Keratinocyte (primary cell): ENCODE results near the gene G2E3. TPM values are rescaled to one million over a fixed set of nuclear protein-coding genes. Genes with fewer than 3 reads are reported as not detected.

Experiments
- DNase-seq: peaks from one replicate; pipeline ENCODE4 v3.0.0-alpha.2; 2011; ENCODE audit warnings: low read depth, missing footprints, low spot score
- FAIRE-seq: peaks from 2 replicates; lab custom pipeline; 2011; peaks lifted over from hg19 to GRCh38; lab: Jason Lieb, UNC
- H2AFZ ChIP-seq: 2 replicates; pipeline ENCODE4 v1.6.0; 2012; ENCODE audit warnings: low read length, control low read depth, inconsistent platforms; ENCODE audit not compliant: control insufficient read depth
- H3K27ac ChIP-seq: 2 replicates; pipeline ENCODE4 v1.5.1; 2011; ENCODE audit warnings: low read length; ENCODE audit not compliant: control insufficient read depth, insufficient read depth
- H3K27me3 ChIP-seq: 3 replicates; pipeline ENCODE4 v1.6.0; 2011; ENCODE audit warnings: low read length; ENCODE audit not compliant: control insufficient read depth, insufficient read depth; ENCODE audit errors: extremely low read depth
- H3K36me3 ChIP-seq, 2 experiments: 2 replicates in 1 of 2; 3 replicates in 1 of 2; pipeline ENCODE4 v1.5.1; 2011; ENCODE audit warnings: low read length in 2 of 2, mild to moderate bottlenecking in 1 of 2; ENCODE audit not compliant: control insufficient read depth in 2 of 2, insufficient read depth in 2 of 2; ENCODE audit errors: extremely low read depth in 1 of 2
- H3K4me1 ChIP-seq: 3 replicates; pipeline ENCODE4 v1.5.1; 2011; ENCODE audit warnings: low read length; ENCODE audit not compliant: control insufficient read depth, insufficient read depth; ENCODE audit errors: extremely low read depth
- H3K4me2 ChIP-seq: 3 replicates; pipeline ENCODE4 v1.6.0; 2011; ENCODE audit warnings: low read depth, low read length; ENCODE audit not compliant: control insufficient read depth, insufficient read depth; ENCODE audit errors: extremely low read depth
- H3K4me3 ChIP-seq, 3 experiments: fragments of 200-600 bp in 1 of 3; sonication (generic) in 1 of 3; 2 replicates in 2 of 3; 3 replicates in 1 of 3; pipeline ENCODE4 v1.5.1; 2011 to 2016; ENCODE audit warnings: low read length in 3 of 3, mild to moderate bottlenecking in 3 of 3, control low read depth in 2 of 3, inconsistent platforms in 1 of 3, low read depth in 1 of 3, mixed read lengths in 1 of 3, mixed run types in 1 of 3, moderate library complexity in 1 of 3; ENCODE audit not compliant: control insufficient read depth in 2 of 3, insufficient read depth in 2 of 3; ENCODE audit errors: extremely low read depth in 1 of 3
- H3K79me2 ChIP-seq: 2 replicates; pipeline ENCODE4 v1.6.0; 2012; ENCODE audit warnings: low read length; ENCODE audit not compliant: control insufficient read depth, insufficient read depth
- H3K9ac ChIP-seq: 3 replicates; pipeline ENCODE4 v1.6.0; 2011; ENCODE audit warnings: low read length; ENCODE audit not compliant: control insufficient read depth, insufficient read depth; ENCODE audit errors: extremely low read depth
- H3K9me1 ChIP-seq: 3 replicates; pipeline ENCODE4 v1.6.0; 2011; ENCODE audit warnings: low read length; ENCODE audit not compliant: control insufficient read depth, insufficient read depth; ENCODE audit errors: extremely low read depth
- H3K9me3 ChIP-seq: 2 replicates; pipeline ENCODE4 v1.5.1; 2012; ENCODE audit warnings: low read depth, low read length; ENCODE audit not compliant: control insufficient read depth
- H4K20me1 ChIP-seq: 3 replicates; pipeline ENCODE4 v1.6.0; 2011; ENCODE audit warnings: low read length; ENCODE audit not compliant: control insufficient read depth, insufficient read depth; ENCODE audit errors: extremely low read depth
- CTCF ChIP-seq, 3 experiments: IDR thresholded peaks in 1 of 3; conservative IDR thresholded peaks in 1 of 3; optimal IDR thresholded peaks in 1 of 3; 2 replicates in 2 of 3; 3 replicates in 1 of 3; pipeline versions ENCODE3 to v1.5.1; 2011; ENCODE audit warnings: low read length in 3 of 3, mild to moderate bottlenecking in 3 of 3, moderate library complexity in 2 of 3, control low read depth in 1 of 3, inconsistent platforms in 1 of 3; ENCODE audit not compliant: insufficient read depth in 2 of 3; ENCODE audit errors: extremely low read depth in 1 of 3
- EZH2 ChIP-seq: IDR thresholded peaks from one replicate; pipeline ENCODE4 v1.6.1; 2012; ENCODE audit warnings: inconsistent platforms, mild to moderate bottlenecking, low read length, moderate library complexity
- dilution Hi-C: fragments of 300-500 bp; cut with MboI; formaldehyde crosslinking; loops from one replicate; pipeline ENCODE4 v1.7.0; 2020; ENCODE audit warnings: low sequenced_read_pairs; ENCODE audit not compliant: extremely low pct_ligation_motif_present
- polyA plus RNA-seq, 5 experiments: library from polyadenylated mRNA; depleted of rRNA in 3 of 5; stranded (reverse) in 3 of 5; stranded (forward) in 1 of 5; unstranded in 1 of 5; fragments of >200 nt; gene quantifications; 1 replicate in 1 of 5; 2 replicates in 3 of 5; 3 replicates in 1 of 5; pipeline versions ENCODE4 v1.2.1 to v1.2.3, GENCODE V29; 2011 to 2012; ENCODE audit warnings: missing spikeins in 2 of 5, low read depth in 1 of 5, low replicate concordance in 1 of 5

Gene G2E3
- polyA plus RNA-seq, 1 donor (not counting 4 experiments of a cell fraction or from before 2014, with no cell fraction given) = 24.3 TPM

GRCh38 chr14:30585204-30585603, 26.2 kb downstream of the G2E3 start:
- Histone ChIP-seq H3K4me1 (no peaks in the 10 kb centered on the region), H4K20me1 (no peaks in the 10 kb centered on the region), H3K9me3 (no peaks in the 10 kb centered on the region), H3K79me2 (peaks cover 55% of the 10 kb centered on the region), H3K36me3 (peaks cover 0 to 3% of the 10 kb centered on the region in 2 experiments), H3K9ac (no peak overlapping the region), H2AFZ (no peak overlapping the region), H3K9me1 (no peaks in the 10 kb centered on the region), H3K27me3 (no peaks in the 10 kb centered on the region), H3K4me3 (no peak overlapping the region), H3K4me2 (no peak overlapping the region), H3K27ac (no peak overlapping the region)
- FAIRE-seq = no peak
- DNase-seq = no peak
- TF ChIP-seq CTCF (optimal IDR thresholded peaks at IDR 0.05 in 1 of 3, IDR thresholded peaks at IDR 0.05 in 1 of 3, conservative IDR thresholded peaks at IDR 0.05 in 1 of 3; ENCODE audit: extremely low read depth in 1 of 3, insufficient read depth in 2 of 3, low read length in 3 of 3) (no peak), EZH2 (no peak)
- dilution Hi-C loops = no loop called here

- no peak overlapping the region for H2AFZ ChIP-seq
- DNase-seq (no peak), FAIRE-seq (no peak)
- dilution Hi-C loops = no loop called here
- TF ChIP-seq EZH2 (no peak), CTCF (optimal IDR thresholded peaks at IDR 0.05 in 1 of 3, IDR thresholded peaks at IDR 0.05 in 1 of 3, conservative IDR thresholded peaks at IDR 0.05 in 1 of 3; ENCODE audit: extremely low read depth in 1 of 3, insufficient read depth in 2 of 3, low read length in 3 of 3) (no peak)
- no peaks in the 10 kb centered on the region for H3K27me3 ChIP-seq
- H3K9me1 ChIP-seq = no peaks in the 10 kb centered on the region
- no peak overlapping the region for H3K4me3 ChIP-seq
- no peak overlapping the region for H3K4me2 ChIP-seq
- H3K36me3 ChIP-seq = peaks cover 2 to 3% of the 10 kb centered on the region in 2 experiments
- H3K79me2 ChIP-seq = peaks cover 41% of the 10 kb centered on the region
- H3K27ac ChIP-seq = no peak overlapping the region
- H3K4me1 ChIP-seq = no peaks in the 10 kb centered on the region
- H3K9me3 ChIP-seq = no peaks in the 10 kb centered on the region
- no peak overlapping the region for H3K9ac ChIP-seq
- H4K20me1 ChIP-seq = no peaks in the 10 kb centered on the region
Measured at GRCh38 chr14:30587141-30587540, 28.2 kb downstream of the G2E3 start.
